Jurkat, Clone E6-1 (cell line): ENCODE results near the gene IFI6. TPM values are rescaled to one million over a fixed set of nuclear protein-coding genes. Genes with fewer than 3 reads are reported as not detected.
A peak's percentile ranks its signal among the peaks of the same experiment; 100 is the strongest.
"Not testable (repeated sequence)": the region's sequence is repeated elsewhere in the genome, so short reads cannot be mapped to it uniquely, and the experiment has no call there.

Experiments
- DNase-seq: peaks from one replicate; pipeline ENCODE4 v3.0.0-alpha.2; 2011; ENCODE audit warnings: low read depth, low spot score
- H3K4me3 ChIP-seq: 2 replicates; pipeline ENCODE4 v1.5.1; 2011; ENCODE audit warnings: mild to moderate bottlenecking, low read length, control low read depth, moderate library complexity
- polyA plus RNA-seq: library from polyadenylated mRNA; unstranded; fragments of >200 nt; gene quantifications from one replicate; pipeline ENCODE4 v1.2.1, GENCODE V29; 2012; ENCODE audit warnings: missing spikeins; ENCODE audit not compliant: insufficient read length, insufficient read depth

IFI6 gene, protein sequence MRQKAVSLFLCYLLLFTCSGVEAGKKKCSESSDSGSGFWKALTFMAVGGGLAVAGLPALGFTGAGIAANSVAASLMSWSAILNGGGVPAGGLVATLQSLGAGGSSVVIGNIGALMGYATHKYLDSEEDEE
- 46.7 TPM for polyA plus RNA-seq

DNA sequence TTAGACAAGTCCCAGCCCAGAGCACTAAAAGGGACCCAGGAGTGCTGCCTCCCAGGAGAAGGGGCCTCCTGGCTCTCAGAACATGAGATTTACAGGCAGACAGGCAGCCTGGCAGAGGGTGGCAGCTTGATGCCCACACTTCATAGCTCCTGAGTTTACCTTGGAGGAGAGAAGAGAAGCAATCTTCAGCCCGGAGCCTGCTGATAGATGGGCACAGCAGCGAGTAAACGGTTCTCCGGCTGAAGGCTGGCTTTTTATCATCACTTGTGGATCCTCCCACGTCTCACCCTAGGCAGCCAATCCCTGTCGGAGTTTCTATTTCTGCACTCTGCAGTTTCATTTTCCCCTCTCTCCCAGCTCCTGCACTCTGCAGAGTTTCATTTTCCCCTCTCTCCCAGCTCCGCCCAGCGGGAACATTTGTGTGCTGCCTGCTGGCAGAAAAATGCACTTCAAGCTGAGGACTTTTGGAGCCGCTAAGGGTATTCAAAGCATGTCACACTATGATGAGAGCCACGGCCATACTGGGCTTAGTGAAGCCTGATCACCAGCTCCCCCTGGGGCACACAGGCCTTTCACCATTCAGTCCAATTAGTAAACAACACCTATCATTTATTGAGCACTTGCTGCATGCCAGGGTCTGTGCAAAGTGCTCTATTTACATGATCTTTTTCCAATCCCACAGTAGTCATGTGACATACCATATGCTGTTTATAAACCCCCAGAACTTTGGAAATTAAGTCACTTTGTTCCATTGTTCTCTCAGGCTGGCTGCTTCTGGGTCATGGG, at the start of gene IFI6:
TSS of gene IFI6 (minus strand) at position 229 of the 786 bp plus-strand sequence. CDS start 2,878 bp downstream, outside the sequence.
- H3K4me3 ChIP-seq: peak within 1 kb of the TSS; percentile 49
- peak; percentile 95 for DNase-seq

DNA sequence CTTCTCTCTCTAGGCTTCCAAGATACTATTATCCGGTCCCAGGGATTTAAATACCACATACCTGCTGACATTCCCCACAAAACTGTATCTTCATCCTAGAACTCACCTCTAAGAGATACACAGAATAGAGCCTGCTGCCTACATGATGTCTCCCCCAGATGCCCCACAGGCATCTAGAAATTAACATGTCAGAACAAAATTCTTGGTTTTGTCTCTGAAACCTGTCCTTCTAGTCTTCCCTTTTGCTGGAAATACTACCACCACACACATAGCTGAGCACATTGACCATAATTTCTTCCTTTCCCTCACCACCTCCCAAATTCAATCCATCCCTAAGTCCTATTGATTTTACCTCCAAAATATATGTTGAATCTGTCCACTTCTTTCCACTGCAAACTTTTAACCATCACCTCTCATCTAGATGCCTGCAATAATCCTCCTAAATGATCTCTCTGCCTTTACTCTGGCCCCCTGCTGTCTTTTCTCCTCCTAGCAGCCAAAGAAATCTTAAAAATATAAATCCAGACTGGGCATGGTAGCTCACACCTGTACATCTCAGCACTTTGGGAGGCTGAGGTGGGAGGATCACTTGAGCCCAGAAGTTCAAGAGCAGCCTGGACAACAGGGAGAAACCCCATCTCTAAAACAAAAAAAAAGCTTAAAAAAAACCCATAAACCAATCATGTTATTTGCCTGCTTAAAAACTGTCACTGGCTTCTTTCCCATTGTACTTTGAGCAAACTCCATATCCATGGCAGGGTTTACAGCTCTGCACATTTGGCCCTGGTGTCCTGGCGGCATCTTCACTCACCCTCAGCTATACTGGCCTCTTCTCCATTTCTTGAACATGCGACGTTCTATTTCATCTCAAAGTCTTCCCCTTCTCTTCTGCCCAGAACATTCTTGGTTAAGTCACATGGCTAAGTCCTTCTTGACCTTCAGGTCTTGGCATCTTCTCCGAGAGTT, 47.6 kb upstream of the IFI6 start:
- peak; percentile 28 for DNase-seq
- no peak overlapping the region for H3K4me3 ChIP-seq

- DNase-seq: no peak
- H3K4me3 ChIP-seq: no peak overlapping the region
Measured at GRCh38 chr1:27716262-27716895, 44.4 kb upstream of the IFI6 start.

- no peak overlapping the region for H3K4me3 ChIP-seq
- no peak for DNase-seq
Measured at GRCh38 chr1:27713869-27714513, 42.0 kb upstream of the IFI6 start.

DNA sequence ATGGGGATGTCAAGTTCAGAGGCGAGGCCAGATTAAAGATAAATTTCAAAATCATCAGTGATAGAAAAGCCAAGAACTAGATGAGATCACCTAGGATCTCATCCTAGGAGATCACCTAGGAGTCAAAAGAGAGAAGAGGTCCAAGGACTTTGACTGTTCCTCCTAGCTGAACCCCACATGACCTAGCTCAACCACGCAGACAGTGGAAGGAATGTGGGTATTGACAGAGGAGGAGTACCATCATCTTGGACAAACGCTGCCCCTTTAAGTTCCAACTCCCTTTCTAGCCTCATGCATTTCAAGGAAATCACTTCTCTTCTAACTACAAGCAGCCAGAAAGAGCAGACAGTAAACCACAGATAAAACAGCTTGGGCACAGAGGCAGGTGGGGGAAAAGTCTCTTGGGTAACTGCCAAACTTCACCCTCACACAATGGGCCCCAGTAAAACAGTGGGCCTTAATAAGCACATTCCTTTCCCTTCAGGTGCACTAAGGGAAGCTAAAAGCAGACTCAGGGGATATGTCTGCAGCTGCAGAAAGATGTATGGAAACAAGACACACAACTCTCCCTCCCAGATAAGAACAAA, 41.2 kb upstream of the IFI6 start:
- peak; percentile 70 for DNase-seq

GRCh38 chr1:27710574-27710973, 38.6 kb upstream of the IFI6 start:
- DNase-seq: no peak

More for the DNA sequence above, 41.2 kb upstream of the IFI6 start:
- H3K4me3 ChIP-seq: no peak overlapping the region; the same call in 1 of the 2 replicates

GRCh38 chr1:27705545-27705944, 33.6 kb upstream of the IFI6 start:
- DNase-seq: no peak
- no peak overlapping the region for H3K4me3 ChIP-seq

More at GRCh38 chr1:27710574-27710973, 38.6 kb upstream of the IFI6 start:
- H3K4me3 ChIP-seq: no peak overlapping the region

DNA sequence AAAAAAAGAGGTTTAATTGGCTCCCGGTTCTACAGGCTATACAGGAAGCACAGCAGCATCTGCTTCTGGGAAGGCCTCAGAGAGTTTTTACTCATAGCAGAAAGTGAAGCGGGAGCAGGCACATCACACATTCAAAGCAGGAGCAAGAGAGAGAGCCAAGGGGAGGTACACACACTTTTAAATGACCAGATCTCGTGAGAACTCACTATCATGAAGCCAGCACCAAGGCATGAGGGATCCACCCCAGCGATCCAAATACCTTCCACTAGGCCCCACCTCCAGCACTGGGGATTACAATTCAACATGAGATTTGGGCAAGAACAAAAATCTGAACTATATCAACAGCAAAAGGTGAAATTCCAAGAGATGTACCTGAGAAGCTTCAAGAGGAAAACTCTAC, 33.0 kb upstream of the IFI6 start:
- DNase-seq: no peak
- no peak overlapping the region for H3K4me3 ChIP-seq

DNA sequence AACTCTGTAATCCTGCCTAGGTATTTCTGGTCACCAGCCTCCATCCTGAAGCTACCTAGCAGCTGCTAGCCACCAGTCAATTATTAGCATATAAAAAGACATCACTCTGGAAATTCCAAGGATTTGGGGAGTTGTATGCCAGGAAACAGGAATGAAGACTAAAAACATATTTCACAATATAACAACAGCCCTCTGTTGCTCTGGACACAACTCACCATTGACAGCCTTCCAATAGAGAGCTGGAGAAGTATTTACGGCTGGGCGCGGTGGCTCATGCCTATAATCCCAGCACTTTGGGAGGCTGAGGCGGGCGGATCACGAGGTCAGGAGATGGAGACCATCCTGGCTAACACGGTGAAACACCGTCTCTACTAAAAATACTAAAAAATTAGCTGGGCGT, 24.8 kb upstream of the IFI6 start:
- DNase-seq, H3K4me3 ChIP-seq: not testable (repeated sequence)

- DNase-seq: no peak
- no peak overlapping the region for H3K4me3 ChIP-seq
Measured at GRCh38 chr1:27690183-27690582, 18.2 kb upstream of the IFI6 start.

GRCh38 chr1:27689423-27690173, 17.6 kb upstream of the IFI6 start:
- no peak overlapping the region for H3K4me3 ChIP-seq
- no peak for DNase-seq

GRCh38 chr1:27687906-27688305, 15.9 kb upstream of the IFI6 start:
- no peak for DNase-seq
- H3K4me3 ChIP-seq: no peak overlapping the region

DNA sequence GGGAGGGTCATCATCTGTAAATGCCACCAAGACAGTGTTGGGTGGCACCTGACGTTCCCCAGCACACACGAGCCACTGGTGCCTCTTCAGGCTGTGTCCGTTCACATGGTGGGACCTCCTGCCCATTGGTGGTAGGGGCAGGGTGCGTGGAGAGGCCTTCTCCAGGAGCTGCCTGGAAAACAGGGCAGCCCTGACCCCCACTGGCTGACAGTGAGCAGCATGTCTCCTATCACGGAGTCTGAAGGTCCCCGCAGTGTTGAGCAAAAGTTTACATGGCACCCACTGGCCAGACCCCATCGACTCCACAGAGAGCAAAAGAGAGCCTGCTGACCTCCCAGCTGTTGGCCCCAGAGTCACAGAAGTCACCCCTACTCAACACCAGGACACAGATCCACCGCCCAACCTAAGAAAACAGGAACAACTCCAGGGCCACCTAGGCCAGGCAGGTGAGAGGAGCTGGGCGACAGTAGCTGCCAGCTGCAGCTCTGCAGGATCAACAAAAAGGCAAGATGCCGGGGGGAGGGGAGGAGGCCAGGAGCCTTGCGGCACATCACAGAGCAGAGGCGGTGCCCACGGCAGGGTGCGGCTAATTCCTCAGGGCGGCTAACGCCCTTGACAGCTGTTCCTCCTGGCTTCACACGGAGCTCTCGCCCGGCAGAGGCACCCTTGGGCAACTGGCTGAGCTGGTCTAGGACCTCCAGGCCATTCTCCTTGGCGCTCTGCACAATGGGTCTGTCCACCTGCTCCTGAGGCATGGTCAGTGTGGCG, 14.4 kb upstream of the IFI6 start:
- no peak overlapping the region for H3K4me3 ChIP-seq
- DNase-seq: no peak

GRCh38 chr1:27684176-27684575, 12.2 kb upstream of the IFI6 start:
- H3K4me3 ChIP-seq: no peak overlapping the region
- no peak for DNase-seq

GRCh38 chr1:27682351-27682944, 10.5 kb upstream of the IFI6 start:
- no peak overlapping the region for H3K4me3 ChIP-seq
- no peak for DNase-seq

- H3K4me3 ChIP-seq, DNase-seq: not testable (repeated sequence)
Measured at GRCh38 chr1:27681580-27681979, 9.6 kb upstream of the IFI6 start.
